A549 (cell line): ENCODE measurements around the gene PHKB.

Experiments
- CTCF ChIP-seq: fragments of >200 bp; sonication (Bioruptor Twin); formaldehyde crosslinking; IDR thresholded peaks from 3 replicates; pipeline ENCODE4 v1.5.1; 2016
- PHF8 ChIP-seq: fragments of 200-600 bp; sonication (generic); IDR thresholded peaks from 2 replicates; pipeline ENCODE4 v1.6.1; 2016; ENCODE audit warnings: low read depth, mild to moderate bottlenecking, antibody characterized with exemption, moderate library complexity, borderline replicate concordance
- POLR2A ChIP-seq: IDR thresholded peaks from 2 replicates; pipeline ENCODE4 v1.6.1; 2012; ENCODE audit warnings: mild to moderate bottlenecking, low read length
- TF ChIP-seq, protein P1 (sequence below): IDR thresholded peaks from 2 replicates; pipeline ENCODE4 v1.6.1; 2012

DNA sequence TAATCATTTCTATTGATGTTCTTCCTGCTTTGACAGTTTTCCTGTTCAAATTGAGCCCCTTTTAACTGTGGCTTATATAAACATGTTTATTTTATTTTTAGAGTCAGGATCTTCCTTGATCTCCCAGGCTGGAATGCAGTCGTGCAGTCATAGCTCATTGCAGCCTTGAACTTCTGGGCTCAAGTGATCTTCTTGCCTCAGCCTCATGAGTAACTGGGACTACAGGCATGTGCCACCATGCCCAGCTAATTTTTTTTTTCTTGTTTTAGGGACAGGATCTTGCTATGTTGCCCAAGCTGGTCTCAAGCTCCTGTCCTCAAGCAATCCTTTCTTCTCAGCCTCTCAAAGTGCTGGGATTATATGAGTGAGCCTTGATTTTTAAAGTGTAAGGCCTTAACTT, 14.7 kb downstream of the PHKB start:
- TF ChIP-seq, protein P1, sequence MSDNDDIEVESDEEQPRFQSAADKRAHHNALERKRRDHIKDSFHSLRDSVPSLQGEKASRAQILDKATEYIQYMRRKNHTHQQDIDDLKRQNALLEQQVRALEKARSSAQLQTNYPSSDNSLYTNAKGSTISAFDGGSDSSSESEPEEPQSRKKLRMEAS = no peak
- no peak for TF ChIP-seq POLR2A
- TF ChIP-seq PHF8 = no peak
- TF ChIP-seq CTCF = no peak
